Activated T-cell treated with anti-CD3 and anti-CD28 coated beads for 1 hour (primary cell): ENCODE results near the gene USF2.

ENCODE experiments used
- DNase-seq: peaks from one replicate; pipeline ENCODE4 v3.0.0-alpha.2; 2020; ENCODE audit warnings: low read depth

The USF2 gene

GRCh38 chr19:35265900-35266519 is 2.8 kb upstream of the USF2 start:
- no peak for DNase-seq

- DNase-seq: no peak
Measured at GRCh38 chr19:35266520-35267352, 2.0 kb upstream of the USF2 start.

- peak; percentile 31 for DNase-seq
Measured at GRCh38 chr19:35267353-35267817, 1.4 kb upstream of the USF2 start.

- peak; percentile 61 for DNase-seq
Measured at GRCh38 chr19:35267818-35268535, 785 bp upstream of the USF2 start.

GRCh38 chr19:35269438-35270117 is 816 bp downstream of the USF2 start:
- DNase-seq: peak; percentile 68

GRCh38 chr19:35270381-35270811 is 1.6 kb downstream of the USF2 start:
- DNase-seq: no peak

GRCh38 chr19:35271546-35271945 is 2.8 kb downstream of the USF2 start:
- no peak for DNase-seq

- DNase-seq: no peak
Measured at GRCh38 chr19:35272122-35272719, 3.5 kb downstream of the USF2 start.

GRCh38 chr19:35272954-35273649 is 4.3 kb downstream of the USF2 start:
- DNase-seq: no peak

- no peak for DNase-seq
Measured at GRCh38 chr19:35273686-35274259, 5.0 kb downstream of the USF2 start.

GRCh38 chr19:35274323-35274722 is 5.6 kb downstream of the USF2 start:
- DNase-seq: no peak

GRCh38 chr19:35276706-35277281 is 8.0 kb downstream of the USF2 start:
- no peak for DNase-seq

GRCh38 chr19:35278578-35279284 is 10.0 kb downstream of the USF2 start:
- no peak for DNase-seq

GRCh38 chr19:35279374-35279773 is 10.6 kb downstream of the USF2 start:
- no peak for DNase-seq

- DNase-seq: no peak
Measured at GRCh38 chr19:35279985-35280821, 11.4 kb downstream of the USF2 start.

- no peak for DNase-seq
Measured at GRCh38 chr19:35281303-35281702, 12.5 kb downstream of the USF2 start.

GRCh38 chr19:35284153-35285094 is 15.7 kb downstream of the USF2 start:
- no peak for DNase-seq

GRCh38 chr19:35285095-35285449 is 16.3 kb downstream of the USF2 start:
- DNase-seq: no peak
